Muscle of leg (tissue), 11 donors: ENCODE results near the gene THSD1. TPM values are rescaled to one million over a fixed set of nuclear protein-coding genes. Genes with fewer than 3 reads are reported as not detected.
"Not testable (repeated sequence)": the region's sequence is repeated elsewhere in the genome, so short reads cannot be mapped to it uniquely, and the experiment has no call there.

Experiments used
- DNase-seq: peaks from one replicate; pipeline ENCODE4 v3.0.0; 2013
- H3K27ac ChIP-seq: one replicate; pipeline ENCODE4 v1.5.1; 2013; ENCODE audit warnings: mild to moderate bottlenecking, low read length, control low read depth
- H3K27me3 ChIP-seq: one replicate; pipeline ENCODE4 v1.6.1; 2013; ENCODE audit warnings: low read length; ENCODE audit not compliant: control insufficient read depth, insufficient read depth
- H3K36me3 ChIP-seq: one replicate; pipeline ENCODE4 v1.6.1; 2013; ENCODE audit warnings: low read length; ENCODE audit not compliant: control insufficient read depth, insufficient read depth
- H3K4me1 ChIP-seq: one replicate; pipeline ENCODE4 v1.6.1; 2013; ENCODE audit warnings: low read length; ENCODE audit not compliant: control insufficient read depth, insufficient read depth
- H3K4me3 ChIP-seq: one replicate; pipeline ENCODE4 v1.5.1; 2013; ENCODE audit warnings: low read length, control low read depth
- H3K9me3 ChIP-seq: replicated peaks from 2 replicates; pipeline ENCODE4 v1.6.1; 2013; ENCODE audit warnings: low read depth, low read length; ENCODE audit not compliant: control insufficient read depth
- WGBS: methylation state at CpG from one replicate; pipeline ENCODE4 v1.1.5; 2013; ENCODE audit warnings: missing lambda C conversion rate; ENCODE audit not compliant: insufficient coverage; 5-methylcytosine and 5-hydroxymethylcytosine counted together
- polyA plus RNA-seq, 8 donors: library from polyadenylated mRNA; unstranded; fragments of 120-200 nt; gene quantifications; one replicate each; pipeline versions ENCODE4 v1.2.1 to v1.2.3, GENCODE V29; 2013; ENCODE audit warnings: inconsistent platforms in 1 of 8, low replicate concordance in 1 of 8; ENCODE audit not compliant: insufficient read length in 8 of 8, insufficient read depth in 1 of 8
- total RNA-seq: library from RNA; stranded (reverse); fragments of 120-200 nt; gene quantifications from one replicate; pipeline ENCODE4 v1.2.4, GENCODE V29; 2013

Gene THSD1
- total and polyA plus RNA-seq, 9 donors = 18.3 to 21.9 (median 19.6) TPM

DNA sequence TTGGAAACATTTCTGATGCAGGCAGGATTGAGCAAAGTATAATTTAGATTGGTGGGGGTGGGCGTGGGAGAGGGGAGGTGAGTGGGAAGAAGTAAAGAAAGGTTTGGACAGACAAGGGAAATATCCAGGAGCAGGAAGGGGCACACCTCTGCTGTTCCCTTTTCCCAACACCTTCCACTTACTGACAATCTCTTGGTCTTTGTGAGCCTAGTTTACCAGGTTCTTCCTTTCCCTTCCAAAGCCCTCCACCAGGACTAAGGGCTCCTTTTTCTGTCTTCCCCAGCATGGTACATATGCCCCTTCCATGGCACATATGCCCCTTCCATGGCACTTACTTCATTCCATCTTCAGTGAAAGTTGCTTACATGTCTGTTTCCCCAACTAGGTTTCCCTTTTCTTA, 6.2 kb upstream of the THSD1 start:
- no peaks in the 10 kb centered on the region for H3K27me3 ChIP-seq
- no peak overlapping the region for H3K4me3 ChIP-seq
- no peaks in the 10 kb centered on the region for H3K4me1 ChIP-seq
- H3K9me3 ChIP-seq = no peaks in the 10 kb centered on the region
- H3K27ac ChIP-seq = no peak overlapping the region
- no peak for DNase-seq
- WGBS = no CpG with 5 or more reads among the region's 1 CpG
- peaks cover 19% of the 10 kb centered on the region for H3K36me3 ChIP-seq

- Histone ChIP-seq H3K4me3 (no peak overlapping the region), H3K4me1 (no peaks in the 10 kb centered on the region), H3K27me3 (no peaks in the 10 kb centered on the region), H3K9me3 (no peaks in the 10 kb centered on the region), H3K27ac (no peak overlapping the region), H3K36me3 (peaks cover 19% of the 10 kb centered on the region)
- no peak for DNase-seq
- no CpG with 5 or more reads among the region's 4 CpGs for WGBS
Observed at GRCh38 chr13:52411629-52412028, 5.7 kb upstream of the THSD1 start.

DNA sequence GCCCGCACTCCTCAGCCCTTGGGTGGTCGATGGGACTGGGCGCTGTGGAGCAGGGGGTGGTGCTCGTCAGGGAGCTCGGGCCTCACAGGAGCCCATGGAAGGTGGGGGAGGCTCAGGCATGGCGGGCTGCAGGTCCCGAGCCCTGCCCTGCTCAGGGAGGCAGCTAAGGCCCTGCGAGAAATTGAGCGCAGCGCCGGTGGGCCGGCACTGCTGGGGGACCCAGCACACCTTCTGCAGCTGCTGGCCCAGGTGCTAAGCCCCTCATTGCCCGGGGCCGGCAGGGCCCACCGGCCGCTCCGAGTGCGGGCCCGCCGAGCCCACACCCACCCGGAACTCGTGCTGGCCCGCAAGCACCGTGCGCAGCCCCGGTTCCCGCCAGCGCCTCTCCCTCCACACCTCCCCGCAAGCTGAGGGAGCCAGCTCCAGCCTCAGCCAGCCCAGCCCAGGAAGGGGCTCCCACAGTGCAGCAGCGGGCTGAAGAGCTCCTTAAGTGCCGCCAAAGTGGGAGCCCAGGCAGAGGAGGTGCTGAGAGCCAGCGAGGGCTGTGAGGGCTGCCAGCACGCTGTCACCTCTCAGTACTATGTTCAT, 2.2 kb upstream of the THSD1 start:
- DNase-seq = not testable (repeated sequence)

GRCh38 chr13:52407436-52407835, 1.5 kb upstream of the THSD1 start:
- not testable (repeated sequence) for H3K4me3 ChIP-seq, H3K27me3 ChIP-seq, H3K36me3 ChIP-seq, H3K27ac ChIP-seq, H3K4me1 ChIP-seq, DNase-seq, H3K9me3 ChIP-seq
- 91% methylated on average over 7 of the region's 12 CpGs for WGBS

More for the DNA sequence above, 2.2 kb upstream of the THSD1 start:
- 92% methylated on average over 15 of the region's 33 CpGs for WGBS
- not testable (repeated sequence) for H3K9me3 ChIP-seq, H3K4me1 ChIP-seq, H3K4me3 ChIP-seq, H3K27me3 ChIP-seq, H3K36me3 ChIP-seq, H3K27ac ChIP-seq

DNA sequence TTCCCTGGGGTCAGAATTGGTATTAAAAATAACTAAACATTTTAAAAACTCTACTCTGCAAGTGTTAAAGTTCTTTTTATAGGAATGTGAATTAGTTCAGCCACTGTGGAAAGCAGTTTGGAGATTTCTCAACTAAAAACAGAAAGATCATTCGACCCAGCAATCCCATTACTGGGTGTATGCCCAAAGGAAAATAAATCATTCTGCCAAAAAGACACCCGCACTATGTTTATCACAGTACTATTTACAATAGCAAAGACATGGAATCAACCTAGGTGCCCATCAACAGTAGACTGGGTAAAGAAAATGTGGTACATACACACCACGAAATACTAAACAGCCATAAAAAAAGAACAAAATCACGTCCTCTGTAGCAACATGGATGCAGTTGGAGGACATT, 657 bp upstream of the THSD1 start:
- Histone ChIP-seq H3K9me3 (no peaks in the 10 kb centered on the region), H3K36me3 (peaks cover 4% of the 10 kb centered on the region), H3K4me1 (peaks cover 4% of the 10 kb centered on the region), H3K27me3 (peaks cover 2% of the 10 kb centered on the region), H3K4me3 (peak overlapping the region; percentile 58), H3K27ac (peak overlapping the region; percentile 76)
- DNase-seq = no peak
- no CpG with 5 or more reads among the region's 4 CpGs for WGBS

DNA sequence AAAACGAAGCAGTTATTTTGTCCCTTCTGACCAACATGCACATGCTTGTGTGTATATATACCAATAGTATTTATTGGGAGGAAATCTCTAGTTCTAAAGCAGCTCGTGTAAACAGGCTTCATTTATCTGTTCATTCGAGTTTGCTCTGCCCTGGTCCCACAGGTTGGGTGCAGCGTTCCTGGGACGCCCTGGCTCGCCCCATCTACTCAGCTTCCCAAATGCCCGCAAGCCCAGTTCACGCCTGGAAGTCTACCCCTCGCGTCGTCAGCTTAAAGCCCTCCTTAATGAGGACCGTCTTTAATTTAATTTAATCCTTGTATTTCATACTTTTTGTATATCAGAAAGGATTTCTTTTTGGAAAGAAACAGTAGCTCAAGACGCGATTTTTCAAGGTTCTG, 604 bp downstream of the THSD1 start:
- H3K27ac ChIP-seq = peak overlapping the region; percentile 69
- peak; percentile 27 for DNase-seq
- peak overlapping the region; percentile 58 for H3K4me3 ChIP-seq
- peaks cover 4% of the 10 kb centered on the region for H3K4me1 ChIP-seq
- 2% methylated on average over 7 of the region's 14 CpGs for WGBS
- no peaks in the 10 kb centered on the region for H3K9me3 ChIP-seq
- H3K36me3 ChIP-seq = peaks cover 4% of the 10 kb centered on the region
- H3K27me3 ChIP-seq = peaks cover 2% of the 10 kb centered on the region

DNA sequence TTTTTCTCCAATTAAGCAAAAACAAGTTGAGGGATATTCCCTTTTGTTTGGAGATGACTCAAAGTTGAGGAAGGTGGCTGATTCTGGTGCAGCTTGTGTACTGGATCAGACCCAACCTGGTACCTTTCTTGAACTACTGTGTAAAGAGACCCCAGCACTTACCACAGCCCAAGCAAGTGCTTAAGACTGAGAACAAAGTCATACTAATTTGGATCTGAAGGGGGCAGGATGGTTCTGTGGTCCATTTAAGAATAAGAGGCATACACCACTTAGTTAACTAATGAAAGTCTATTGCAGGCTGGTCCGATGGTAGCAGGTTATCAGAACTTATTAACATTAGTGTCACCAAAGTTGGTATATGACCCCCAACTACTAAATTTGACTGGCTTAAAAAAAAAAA, 6.3 kb downstream of the THSD1 start:
- no peak overlapping the region for H3K27ac ChIP-seq
- H3K27me3 ChIP-seq = no peaks in the 10 kb centered on the region
- peaks cover 21% of the 10 kb centered on the region for H3K36me3 ChIP-seq
- no peaks in the 10 kb centered on the region for H3K9me3 ChIP-seq
- no peak for DNase-seq
- H3K4me1 ChIP-seq = peaks cover 5% of the 10 kb centered on the region
- H3K4me3 ChIP-seq = no peak overlapping the region
- no CpG with 5 or more reads among the region's 1 CpG for WGBS

GRCh38 chr13:52399046-52399445, 6.9 kb downstream of the THSD1 start:
- Histone ChIP-seq H3K4me3 (no peak overlapping the region), H3K9me3 (no peaks in the 10 kb centered on the region), H3K36me3 (peaks cover 23% of the 10 kb centered on the region), H3K27ac (no peak overlapping the region), H3K27me3 (no peaks in the 10 kb centered on the region), H3K4me1 (peaks cover 5% of the 10 kb centered on the region)
- no CpG with 5 or more reads among the region's 2 CpGs for WGBS
- no peak for DNase-seq

DNA sequence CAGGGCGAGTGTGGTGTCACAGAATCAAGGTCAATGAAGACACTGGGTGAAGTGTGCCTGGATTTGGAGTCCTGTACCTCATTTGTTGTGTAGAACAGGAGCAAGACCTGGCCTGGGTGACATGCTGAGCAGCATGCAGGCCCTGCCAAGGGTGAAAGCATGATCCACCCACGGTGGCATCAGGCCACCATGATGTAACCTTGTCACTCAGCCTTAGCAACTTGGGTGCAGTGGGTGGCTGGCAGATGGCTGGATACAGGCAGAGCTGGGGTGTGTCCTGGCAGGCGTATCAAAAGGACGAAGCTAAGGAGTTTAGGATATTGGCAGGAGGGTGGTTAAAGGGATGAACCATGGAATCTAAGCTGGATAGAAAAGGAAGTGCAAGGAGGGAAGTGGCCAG, 10.3 kb downstream of the THSD1 start:
- Histone ChIP-seq H3K27me3 (no peaks in the 10 kb centered on the region), H3K27ac (no peak overlapping the region)
- DNase-seq = no peak

DNA sequence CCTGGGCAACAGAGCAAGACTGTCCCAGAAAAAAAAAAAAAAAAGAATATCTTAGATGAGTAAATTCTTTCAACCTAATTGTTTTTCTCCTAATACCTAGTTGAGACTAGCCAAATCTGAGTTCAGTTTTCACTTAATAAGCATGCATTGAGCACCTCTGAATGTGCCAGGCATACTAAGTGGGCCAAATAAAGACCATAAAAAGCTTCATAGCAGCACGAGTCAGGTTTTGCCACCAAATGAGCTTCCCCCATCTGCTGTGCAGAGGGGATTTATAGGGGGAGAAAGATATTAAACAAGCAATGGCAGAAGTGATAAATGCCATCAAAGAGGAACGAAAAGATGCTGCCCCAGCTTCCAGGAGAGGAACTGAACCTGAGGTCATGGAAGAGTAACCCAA, 11.4 kb downstream of the THSD1 start:
- WGBS = 85% methylated on average over 1 of the region's 2 CpGs
- Histone ChIP-seq H3K27me3 (no peaks in the 10 kb centered on the region), H3K27ac (no peak overlapping the region), H3K9me3 (no peaks in the 10 kb centered on the region), H3K36me3 (peaks cover 32% of the 10 kb centered on the region), H3K4me3 (no peak overlapping the region), H3K4me1 (peaks cover 8% of the 10 kb centered on the region)
- no peak for DNase-seq

More for the DNA sequence above, 10.3 kb downstream of the THSD1 start:
- no peaks in the 10 kb centered on the region for H3K9me3 ChIP-seq
- H3K4me3 ChIP-seq = no peak overlapping the region
- peaks cover 8% of the 10 kb centered on the region for H3K4me1 ChIP-seq
- 76% methylated on average over 4 of the region's 4 CpGs for WGBS
- H3K36me3 ChIP-seq = peaks cover 34% of the 10 kb centered on the region
